ENCODE data around the gene ZEB2.
A peak's percentile ranks its signal among the peaks of the same experiment; 100 is the strongest.

- TF ChIP-seq POLR2AphosphoS5 (IDR thresholded peaks at IDR 0.05; ENCODE audit: low read depth) (0 out of 2 replicates have a peak, but pooled peaks have one; percentile 40), CTCF (IDR thresholded peaks at IDR 0.05; ENCODE audit: insufficient read depth, low read length) (no peak), REST (IDR thresholded peaks at IDR 0.05; ENCODE audit: insufficient replicate concordance, low read depth) (no peak), SPI1 (IDR thresholded peaks at IDR 0.05; ENCODE audit: borderline replicate concordance, low read depth) (no peak)
Measured at GRCh38 chr2:144496977-144497598, 22.8 kb downstream of the ZEB2 start.

Data from HL-60 (cell line).